NCI-H2029 treated with DMSO at 0.1 percent for 48 hours (cell line): ENCODE data around the gene PRODH.
"Not testable (repeated sequence)": the region's sequence is repeated elsewhere in the genome, so short reads cannot be mapped to it uniquely, and the experiment has no call there.

Source experiments
- DNase-seq: peaks from one replicate; lab custom pipeline; 2025; lab: John Stamatoyannopoulos, UW

The PRODH gene

DNA sequence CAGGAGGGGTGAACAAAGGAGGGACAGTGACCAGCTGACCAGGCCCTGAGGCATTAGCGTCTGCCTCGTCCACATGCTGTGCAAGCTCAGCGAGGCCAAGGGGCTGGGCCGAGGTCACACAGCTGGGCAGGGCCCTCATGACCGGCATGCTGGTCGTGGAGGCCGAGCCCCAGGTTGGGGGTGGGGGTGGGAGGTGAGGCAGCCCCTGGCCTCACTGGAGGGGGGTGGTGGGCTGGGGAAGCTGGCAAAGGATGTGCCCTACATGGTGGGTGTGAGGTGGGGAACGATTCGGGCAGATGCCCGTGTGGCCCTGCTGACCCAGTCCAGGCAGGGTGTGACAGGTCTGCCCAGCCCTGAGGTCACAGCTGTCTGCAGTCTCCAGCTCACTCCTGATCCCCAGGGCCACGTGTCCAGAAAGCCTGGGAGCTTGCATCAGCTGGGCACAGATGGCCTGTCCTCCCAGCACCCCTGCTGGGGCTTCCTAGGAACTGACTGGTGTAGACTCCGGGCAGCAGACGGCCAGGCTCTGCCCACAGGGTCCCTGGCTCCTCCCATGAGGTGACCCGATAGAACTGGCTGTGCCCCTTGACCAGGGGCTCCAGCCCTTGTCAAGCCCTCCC lies 31.4 kb upstream of the PRODH start:
- DNase-seq, result not testable (repeated sequence)

DNA sequence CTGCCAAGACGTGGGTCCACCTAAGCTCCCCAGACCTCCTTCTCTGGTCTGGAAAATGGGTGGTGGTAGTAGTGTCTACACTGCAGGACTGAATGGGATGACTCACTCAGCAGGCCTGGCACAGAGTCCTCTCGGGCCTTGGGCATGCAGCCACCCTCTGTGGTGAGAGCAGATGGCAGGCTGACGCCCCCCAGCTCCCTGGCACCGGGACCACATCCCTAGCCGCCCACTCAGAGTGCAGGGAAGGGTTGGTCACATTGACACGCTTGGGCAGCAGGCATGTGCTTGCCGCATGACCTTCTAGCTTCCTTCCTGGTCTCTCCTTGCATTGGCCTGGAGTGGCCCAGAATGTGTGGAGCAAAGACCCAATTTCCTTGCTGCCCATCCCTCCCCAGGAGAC lies 30.7 kb upstream of the PRODH start:
- DNase-seq, result no peak

DNA sequence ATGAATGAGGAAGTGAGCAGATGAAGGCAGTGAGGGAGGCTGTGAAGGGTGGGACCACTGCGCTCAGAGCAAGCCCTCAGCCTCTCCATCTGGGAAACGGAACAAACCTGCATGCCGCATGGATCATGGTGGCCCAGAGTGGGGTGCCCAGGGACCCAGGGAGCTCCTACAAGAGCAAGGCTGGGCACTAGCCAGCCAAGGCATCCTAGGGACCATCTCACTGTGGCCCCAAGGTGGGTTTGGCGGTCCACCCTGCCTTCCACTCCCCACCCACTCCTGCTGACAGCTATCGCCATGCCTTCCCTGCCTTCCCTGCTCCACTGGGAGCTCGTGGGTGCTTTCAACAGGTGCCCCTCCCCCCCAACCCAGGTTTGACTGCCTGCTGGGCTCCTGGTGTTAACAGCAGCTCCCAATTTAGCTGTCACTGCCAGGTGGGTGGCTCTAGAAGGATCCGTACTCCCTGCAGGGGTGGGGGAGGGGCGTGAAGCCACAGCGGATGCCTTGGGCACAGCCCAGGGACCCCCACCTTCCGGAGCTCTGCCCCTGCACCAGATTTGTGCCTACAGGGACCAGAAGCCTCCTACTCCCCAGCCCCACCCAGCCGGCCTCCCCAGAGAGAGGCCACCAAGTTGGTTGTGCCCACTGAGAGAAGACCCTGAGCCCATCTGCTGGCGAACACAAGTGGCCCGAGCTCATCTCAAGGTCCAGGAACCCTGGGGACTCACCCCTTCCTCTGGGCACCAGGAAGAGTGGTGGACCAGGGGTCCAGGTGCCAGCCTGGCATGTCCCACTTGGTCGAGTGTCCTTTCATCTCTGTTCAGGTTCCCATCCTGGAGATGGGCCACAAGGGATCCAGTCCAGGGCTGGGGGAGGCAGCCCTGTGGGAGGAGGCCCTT lies 29.7 kb upstream of the PRODH start:
- no peak for DNase-seq

DNA sequence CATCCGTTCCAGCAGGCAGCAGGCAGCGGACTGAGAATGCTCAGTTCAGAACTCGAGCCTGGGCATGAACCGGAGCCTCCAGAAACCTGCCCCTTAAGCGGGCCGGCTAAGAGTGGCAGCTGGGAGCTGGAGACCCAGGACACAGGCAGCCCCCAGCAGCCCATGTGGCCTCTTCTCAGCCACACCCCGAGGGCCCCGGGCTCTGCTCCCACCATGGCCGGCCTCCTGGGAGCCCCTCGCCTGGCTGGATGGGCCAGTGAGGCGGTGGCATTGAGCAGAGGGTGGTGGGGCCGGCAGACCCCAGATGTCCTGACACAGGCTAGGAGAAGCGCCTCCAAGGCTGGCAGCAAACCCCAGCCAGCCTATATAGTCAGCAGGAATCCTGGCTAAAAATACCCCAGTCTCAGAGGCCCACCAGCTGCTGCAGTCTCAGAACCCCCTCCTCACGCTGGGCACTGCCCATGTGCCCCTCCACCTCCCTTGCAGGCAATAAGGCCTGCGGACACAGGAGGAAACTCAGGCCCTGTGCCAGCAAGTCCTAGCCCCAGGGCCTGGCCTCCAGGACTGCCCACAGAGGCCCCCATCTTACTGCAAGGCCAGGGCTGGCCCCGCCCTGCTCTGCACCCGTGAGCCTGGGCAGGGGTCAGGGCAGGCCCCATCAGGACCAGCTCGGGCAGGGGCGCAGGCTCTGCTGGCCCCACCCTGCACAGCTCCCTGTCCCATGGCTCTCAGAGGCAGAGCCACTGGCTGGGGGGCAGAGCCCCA lies 28.6 kb upstream of the PRODH start:
- not testable (repeated sequence) for DNase-seq

DNA sequence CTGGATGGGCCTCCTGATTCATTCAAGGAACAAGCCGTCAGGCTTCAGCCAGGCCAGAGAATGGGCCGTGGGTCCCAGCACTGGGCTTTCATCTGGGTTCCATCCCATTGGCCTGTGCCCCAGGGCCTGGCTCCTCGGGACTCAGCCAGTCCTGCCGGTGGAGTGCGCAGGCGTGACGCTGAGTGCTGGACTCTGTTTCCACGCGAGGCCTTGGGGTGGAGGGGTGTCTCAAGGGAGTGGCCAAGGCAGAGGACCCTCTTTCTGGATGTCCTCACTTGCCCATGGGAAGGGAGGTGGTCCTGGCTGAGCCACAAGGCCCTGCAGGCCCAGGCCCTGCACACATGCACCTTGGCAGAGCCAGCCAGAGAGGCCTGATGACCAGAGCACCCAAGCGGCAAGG lies 28.0 kb upstream of the PRODH start:
- DNase-seq, result not testable (repeated sequence)

DNA sequence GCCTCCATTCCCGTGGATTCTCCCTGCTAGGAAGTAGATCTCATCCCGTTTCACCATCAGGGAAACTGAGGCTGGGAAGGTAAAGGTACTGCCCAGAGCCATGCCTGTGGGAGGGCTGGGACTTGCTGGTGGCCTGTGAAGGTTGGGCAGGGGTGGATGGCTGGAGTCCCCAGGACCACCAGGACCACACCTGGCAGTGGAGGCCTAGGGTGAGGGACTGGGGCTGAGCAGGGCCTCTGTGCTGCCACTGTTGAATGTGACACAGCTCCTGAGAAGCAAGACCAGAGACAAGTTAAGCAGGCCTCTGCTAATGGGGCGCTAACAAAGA lies 26.2 kb upstream of the PRODH start:
- DNase-seq, result no peak

DNA sequence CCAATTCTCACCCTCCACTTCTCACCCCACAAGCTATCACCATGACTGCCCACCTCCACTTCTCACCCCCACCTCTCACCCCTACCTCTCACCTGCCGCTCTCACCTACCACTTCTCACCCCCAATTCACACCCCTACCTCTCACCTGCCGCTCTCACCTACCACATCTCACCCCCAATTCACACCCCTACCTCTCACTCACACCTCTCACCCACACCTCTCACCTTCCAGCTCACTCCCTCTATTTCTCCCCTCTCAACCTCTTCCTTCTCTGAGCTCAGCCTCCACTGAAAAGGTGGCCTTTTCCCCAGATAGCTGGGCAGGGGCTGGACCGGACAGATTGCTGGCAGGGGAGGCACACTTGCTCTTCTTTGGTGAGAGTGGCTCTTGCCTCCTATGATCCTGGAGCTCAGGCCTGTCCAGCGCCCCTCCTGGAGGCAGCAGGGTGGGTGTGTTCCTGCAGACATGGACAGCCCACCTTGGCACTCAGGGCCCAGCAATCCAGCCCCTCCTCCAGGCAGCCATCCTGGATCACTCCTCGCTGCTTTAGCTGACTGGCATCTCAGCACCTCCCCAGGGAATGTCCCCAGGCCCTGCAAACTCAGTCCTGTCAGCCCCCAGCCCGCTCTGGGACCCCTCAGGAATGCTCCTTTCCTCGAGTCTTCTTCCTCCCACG lies 25.7 kb upstream of the PRODH start:
- DNase-seq, result not testable (repeated sequence)

DNA sequence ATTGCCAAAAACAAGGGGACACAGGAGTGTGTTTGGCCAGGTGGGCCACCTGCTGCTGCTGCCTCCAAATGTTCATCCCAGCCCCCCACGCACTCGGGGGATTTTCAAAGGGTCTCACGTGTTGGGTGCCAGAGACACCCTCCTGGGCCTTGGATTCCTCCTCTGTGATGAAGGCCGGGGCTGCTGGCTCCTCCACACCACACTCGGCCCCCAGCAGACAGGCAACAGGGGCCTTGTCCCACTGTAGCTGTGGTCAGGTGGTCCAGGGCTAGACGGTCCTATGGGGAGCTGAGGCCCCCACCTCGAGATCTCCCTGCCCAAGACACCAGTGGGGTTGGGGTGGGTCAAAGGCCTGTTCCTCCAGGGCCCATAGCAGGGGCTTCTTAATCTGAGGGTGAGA lies 25.1 kb upstream of the PRODH start:
- DNase-seq, result not testable (repeated sequence)

DNA sequence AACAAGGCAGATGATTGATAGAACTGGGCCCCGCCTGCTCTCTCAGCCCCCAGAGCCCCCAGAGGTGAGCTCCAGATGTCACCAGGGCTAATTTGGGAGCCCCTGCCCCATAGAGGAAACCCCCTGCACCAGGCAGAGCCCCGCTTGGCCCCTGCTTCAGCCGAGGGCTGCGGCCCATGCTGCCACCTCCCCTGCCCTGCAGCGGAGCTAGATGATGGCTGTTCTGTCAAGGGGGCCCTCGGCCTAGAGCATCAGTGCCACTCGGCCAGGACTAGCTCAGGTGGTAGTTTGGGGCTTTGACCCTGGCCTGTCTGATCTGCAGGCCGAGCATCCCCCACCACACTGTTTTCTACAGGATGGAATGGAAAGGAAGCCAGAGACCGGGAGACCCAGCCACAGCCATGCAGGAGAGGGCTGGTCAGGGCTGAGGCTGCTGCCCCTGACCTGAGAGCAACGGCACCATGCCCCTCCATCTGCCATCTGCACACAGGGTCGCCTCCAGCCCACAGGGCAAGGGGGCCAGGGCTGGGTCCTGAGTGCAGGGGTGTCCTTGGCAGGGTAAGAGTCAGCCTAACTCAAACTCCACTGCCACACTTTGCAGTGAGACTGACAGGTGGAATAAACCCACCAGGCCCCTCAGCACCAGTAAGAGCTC lies 24.2 kb upstream of the PRODH start:
- DNase-seq, result not testable (repeated sequence)

DNA sequence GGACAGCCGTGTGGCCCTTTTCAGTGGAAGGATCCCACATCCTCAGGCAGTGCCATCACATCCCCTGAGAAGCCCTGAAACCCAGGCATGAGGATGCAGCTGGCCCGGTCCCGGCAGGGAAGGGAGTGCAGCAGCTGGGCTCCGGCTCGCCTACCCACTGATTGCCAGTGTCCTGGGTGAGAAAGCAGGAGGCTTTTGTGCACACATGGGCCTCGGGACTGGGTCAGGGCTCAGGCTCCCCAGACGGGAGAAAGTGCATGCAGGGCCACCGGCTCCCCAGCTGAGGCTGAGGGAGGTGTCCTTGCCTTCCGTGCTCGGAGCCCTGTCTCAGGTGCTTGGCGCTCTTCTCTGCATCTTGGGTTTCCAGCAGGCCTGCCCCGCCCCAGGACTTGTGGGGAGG lies 23.6 kb upstream of the PRODH start:
- DNase-seq, result not testable (repeated sequence)

DNA sequence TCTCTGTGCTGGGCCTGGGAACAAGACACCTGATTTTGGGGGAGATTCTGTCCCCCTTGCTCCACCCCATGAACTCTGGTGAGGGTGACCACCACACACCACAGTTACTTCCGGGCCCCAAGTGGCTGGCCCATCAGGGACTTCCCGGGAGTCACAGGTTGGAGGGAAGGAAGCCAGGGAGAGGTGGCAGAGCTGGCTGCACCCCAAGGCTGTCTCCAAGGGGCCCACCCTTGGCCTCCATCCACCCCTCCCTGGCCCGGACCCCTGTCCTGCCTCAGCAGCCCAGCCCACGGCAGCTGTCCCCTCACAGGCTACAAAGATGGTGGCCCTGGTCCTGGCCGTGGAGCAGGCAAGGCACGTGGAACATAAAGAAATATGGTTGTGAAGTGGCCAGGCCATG lies 23.2 kb upstream of the PRODH start:
- DNase-seq, result not testable (repeated sequence)

DNA sequence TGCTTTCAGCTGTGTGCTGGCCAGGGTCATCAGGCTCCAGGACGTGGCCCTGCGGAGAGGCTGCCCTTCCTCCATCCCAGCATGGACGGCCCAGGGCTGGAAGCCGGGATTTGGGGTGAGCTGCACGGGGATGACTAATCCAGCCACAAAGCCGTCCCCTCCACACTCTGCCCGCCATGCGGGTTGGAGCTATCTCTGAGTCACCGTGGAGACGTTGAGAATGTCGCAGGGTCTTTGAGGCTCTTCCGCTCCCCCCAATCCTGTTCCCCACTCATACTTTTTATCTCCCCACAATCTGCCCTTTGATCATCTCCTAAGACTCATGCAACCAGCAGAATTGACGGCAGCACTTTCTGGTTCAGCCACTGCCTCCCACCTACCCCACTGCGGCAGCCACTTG lies 22.6 kb upstream of the PRODH start:
- not testable (repeated sequence) for DNase-seq

DNA sequence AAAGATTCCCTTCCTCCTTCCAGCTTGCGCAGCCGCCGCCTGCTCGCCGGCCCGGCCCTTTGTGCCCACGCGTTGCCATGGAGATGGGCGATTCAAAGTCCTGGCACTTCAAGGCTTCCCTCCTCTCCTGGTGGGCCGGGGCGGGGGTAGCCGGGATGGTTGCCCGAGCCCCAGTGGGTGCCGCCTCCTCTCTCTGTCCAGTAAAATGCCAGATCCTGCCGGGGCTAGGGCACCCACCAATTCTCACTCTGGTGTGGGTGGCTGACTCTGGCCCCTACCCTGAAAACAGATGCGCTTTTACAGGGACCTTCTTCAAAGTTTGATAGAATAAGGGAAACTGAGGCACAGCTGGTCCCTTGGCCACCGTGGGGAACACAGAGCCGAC lies 22.2 kb upstream of the PRODH start:
- not testable (repeated sequence) for DNase-seq

DNA sequence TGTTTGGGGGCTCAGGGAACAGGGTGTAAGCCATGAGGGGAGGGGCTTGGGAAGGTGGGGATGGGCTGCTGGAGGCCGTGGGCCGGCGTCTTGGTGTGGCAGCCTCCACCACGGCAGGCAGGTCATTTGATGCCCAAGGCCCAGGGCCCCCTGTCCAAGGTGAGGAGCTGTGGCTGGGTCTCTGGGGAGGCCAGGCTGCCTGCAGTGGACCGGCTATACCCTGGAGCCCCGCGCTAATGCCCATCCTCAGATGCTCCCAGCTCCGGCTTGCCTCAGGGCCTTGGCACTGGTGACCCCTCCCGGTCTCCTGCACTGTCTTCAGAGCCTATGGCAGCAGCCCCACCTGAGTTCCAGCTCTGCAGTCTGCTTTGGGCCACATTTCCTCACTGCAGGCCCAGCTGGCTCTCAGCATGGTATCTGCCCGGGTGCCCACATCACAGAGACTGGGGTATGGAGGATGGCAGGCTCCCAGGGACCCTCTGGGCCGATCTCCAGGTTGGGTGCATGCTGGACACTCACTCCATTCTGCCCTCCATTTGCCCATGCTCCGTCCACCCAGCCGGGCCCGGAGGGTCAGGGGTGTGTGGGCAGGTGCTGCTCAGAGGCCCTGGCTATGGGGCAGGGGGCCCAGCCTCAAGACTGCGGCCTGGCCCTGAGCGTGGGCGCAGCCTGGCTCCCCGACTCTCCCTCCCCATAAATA lies 21.7 kb upstream of the PRODH start:
- not testable (repeated sequence) for DNase-seq

DNA sequence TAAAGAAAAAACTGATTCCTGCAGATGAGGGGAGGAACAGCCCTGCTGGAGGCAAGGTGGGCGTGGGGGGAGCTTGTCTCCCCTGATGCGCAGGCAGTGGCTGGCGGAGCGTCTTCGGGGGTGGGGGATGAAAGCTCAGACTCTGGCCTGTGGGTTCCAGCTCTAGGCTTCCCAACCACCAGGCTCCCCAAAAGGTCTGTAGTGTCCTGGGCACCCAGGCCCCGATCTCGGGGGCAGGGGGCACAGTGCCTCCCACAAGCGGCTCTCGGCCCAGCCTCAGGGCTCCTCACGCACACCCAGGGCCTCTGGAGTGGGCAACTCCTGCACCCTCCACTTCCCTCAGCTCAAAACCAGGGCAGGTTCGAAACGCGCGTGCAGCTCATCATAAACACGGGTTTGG lies 20.9 kb upstream of the PRODH start:
- DNase-seq, result not testable (repeated sequence)

DNA sequence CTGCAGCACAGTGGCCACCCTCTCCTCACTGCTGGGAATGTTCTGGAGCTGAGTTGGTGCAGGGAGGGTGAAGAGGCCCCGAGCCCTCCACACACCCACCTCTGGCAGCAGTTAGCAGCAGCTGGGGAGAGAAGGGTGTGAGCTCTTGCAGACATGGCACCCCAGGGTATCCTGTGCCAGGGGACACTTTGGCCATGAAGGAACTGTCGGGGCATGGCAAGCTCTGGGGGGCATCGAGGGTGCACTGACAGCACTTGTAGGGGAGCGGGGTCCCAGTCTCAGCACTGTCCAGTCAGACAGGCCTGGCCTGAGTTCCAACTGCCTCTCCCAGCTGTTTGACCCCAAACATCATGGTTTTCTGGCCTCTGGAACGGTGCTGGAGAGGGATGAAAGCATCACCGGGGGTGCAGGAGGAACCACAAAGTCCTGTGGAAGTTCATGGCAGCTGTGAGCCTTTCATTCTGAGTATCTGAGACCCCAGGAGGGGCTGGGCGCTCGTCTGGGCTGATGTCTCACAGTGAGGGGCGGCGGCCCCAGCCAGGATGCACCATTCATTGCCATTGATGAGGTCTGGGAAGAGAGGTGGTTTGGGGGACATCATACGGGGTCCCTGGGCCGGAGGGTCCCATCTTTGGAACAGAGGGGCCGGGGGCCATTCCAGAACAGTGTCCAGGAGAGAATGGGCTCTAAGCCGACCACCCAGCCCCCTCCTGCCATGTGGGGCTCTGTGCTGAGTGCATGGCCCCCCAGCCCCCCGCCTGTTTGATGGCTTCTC lies 20.2 kb upstream of the PRODH start:
- not testable (repeated sequence) for DNase-seq

DNA sequence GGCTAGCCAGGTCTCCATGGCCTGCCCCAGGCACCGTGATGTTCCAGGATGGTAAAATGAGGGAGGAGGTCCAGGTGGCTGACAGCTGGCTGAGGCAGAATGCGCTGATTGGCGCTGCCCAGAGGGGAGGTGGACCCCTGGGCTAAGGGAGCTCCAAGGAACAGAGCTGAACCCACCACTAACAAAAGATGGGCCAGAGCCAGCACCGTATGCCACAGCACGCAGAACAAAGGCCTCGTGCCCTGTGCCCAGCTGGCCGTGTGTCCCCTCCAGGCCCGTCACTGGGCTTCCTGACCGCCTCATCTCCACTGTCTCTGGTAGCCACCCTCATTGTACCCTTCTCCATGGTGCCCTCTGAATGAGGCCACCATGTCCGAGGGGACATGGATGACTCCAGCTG lies 19.6 kb upstream of the PRODH start:
- DNase-seq, result no peak

DNA sequence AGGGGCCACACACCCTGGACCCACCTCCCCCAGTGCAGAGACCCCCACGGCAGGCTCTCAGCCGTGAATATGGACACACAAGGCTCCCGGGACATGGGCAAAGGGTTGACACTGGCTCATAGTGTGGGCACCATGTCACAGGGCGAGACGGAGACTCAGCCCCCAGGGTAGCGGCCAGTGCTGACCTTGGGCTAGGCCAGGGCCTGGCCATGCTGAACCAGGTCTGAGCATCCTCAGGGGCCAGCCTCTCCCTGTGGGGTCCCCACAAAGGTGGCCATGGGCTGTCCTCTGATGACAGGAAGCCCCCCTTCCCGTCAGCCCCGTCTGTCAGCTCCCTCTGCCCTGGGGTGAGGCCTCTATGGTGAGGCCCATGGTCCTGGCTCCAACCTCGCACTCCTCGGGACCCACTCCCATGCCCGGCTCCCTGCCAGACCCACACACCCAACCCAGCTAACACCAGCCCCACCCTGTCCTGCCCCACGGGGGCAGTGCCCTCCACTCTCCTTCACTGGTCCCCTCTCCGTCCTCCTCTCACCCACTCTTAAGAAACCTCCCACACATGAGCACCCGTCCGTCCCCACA lies 19.0 kb upstream of the PRODH start:
- DNase-seq, result no peak

DNA sequence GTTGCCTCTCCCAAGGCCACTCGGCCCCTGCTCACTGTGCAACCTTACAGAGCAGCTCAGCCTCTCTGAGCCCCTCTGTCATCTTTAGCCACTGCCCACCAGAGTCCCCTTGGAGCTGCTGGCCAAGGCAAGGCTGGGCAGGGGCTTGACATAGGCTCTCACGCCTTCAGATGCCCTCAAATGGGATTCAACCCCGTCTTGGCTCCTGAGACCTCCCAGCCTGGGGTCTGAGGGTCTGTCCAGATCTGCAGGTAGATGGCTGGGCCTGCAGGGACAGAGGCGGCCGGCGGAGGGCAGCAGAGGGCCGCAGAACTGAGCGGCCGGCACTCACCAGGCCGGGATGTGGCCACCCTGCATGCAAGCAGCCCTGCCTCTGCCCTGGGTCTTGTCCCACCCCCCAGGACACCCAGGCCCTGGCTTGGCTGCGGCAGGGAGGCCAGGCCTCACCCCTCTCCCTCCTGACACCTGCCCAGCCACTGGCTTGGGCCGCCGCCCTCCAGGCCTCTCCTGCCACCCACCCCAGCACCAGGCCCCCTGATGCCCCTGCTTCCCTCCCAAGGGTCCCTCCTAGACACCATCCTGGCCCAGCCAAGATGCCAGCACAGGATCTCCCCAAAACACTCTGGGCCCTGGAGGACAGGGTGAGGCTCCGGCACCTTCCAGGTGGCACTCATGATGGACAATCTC lies 18.4 kb upstream of the PRODH start:
- not testable (repeated sequence) for DNase-seq
